ENCODE results near the gene DNAI1. TPM values are rescaled to one million over a fixed set of nuclear protein-coding genes. Genes with fewer than 3 reads are reported as not detected.

Gene DNAI1
- polyA plus RNA-seq, 1 donor (not counting 4 experiments of a cell fraction or from before 2014, with no cell fraction given): 0.08 TPM

- peaks cover 11% of the 10 kb centered on the region for H3K27me3 ChIP-seq (ENCODE audit: control insufficient read depth, extremely low read depth, insufficient read depth, low read length)
- FAIRE-seq: peak; percentile 79
- H3K9me3 ChIP-seq (ENCODE audit: control insufficient read depth, low read depth, low read length): no peaks in the 10 kb centered on the region
- H3K9ac ChIP-seq (ENCODE audit: control insufficient read depth, extremely low read depth, insufficient read depth, low read length): no peak overlapping the region
- H2AFZ ChIP-seq (ENCODE audit: control insufficient read depth, low read length): no peak overlapping the region
- TF ChIP-seq EZH2 (IDR thresholded peaks at IDR 0.05; ENCODE audit: low read length): no peak
- no peaks in the 10 kb centered on the region for H3K79me2 ChIP-seq (ENCODE audit: control insufficient read depth, insufficient read depth, low read length)
- no peak overlapping the region for H3K27ac ChIP-seq (ENCODE audit: control insufficient read depth, insufficient read depth, low read length)
- H4K20me1 ChIP-seq (ENCODE audit: control insufficient read depth, extremely low read depth, insufficient read depth, low read length): peaks cover 4% of the 10 kb centered on the region
- no peak overlapping the region for H3K4me3 ChIP-seq (ENCODE audit: control insufficient read depth in 2 of 3, extremely low read depth in 1 of 3, insufficient read depth in 2 of 3, low read depth in 1 of 3, low read length in 3 of 3)
- H3K4me2 ChIP-seq (ENCODE audit: control insufficient read depth, extremely low read depth, insufficient read depth, low read depth, low read length): peak overlapping the region; percentile 31
- H3K36me3 ChIP-seq (ENCODE audit: control insufficient read depth in 2 of 2, extremely low read depth in 1 of 2, insufficient read depth in 2 of 2, low read length in 2 of 2): no peaks in the 10 kb centered on the region
- DNase-seq (ENCODE audit: low read depth, low spot score): no peak
- dilution Hi-C loops (cut with MboI; ENCODE audit: extremely low pct_ligation_motif_present, low sequenced_read_pairs): no loop called here
- peaks cover 19% of the 10 kb centered on the region for H3K4me1 ChIP-seq (ENCODE audit: control insufficient read depth, extremely low read depth, insufficient read depth, low read length)
- no peaks in the 10 kb centered on the region for H3K9me1 ChIP-seq (ENCODE audit: control insufficient read depth, extremely low read depth, insufficient read depth, low read length)
Measured at GRCh38 chr9:34499076-34499475, 40.5 kb downstream of the DNAI1 start.

DNA sequence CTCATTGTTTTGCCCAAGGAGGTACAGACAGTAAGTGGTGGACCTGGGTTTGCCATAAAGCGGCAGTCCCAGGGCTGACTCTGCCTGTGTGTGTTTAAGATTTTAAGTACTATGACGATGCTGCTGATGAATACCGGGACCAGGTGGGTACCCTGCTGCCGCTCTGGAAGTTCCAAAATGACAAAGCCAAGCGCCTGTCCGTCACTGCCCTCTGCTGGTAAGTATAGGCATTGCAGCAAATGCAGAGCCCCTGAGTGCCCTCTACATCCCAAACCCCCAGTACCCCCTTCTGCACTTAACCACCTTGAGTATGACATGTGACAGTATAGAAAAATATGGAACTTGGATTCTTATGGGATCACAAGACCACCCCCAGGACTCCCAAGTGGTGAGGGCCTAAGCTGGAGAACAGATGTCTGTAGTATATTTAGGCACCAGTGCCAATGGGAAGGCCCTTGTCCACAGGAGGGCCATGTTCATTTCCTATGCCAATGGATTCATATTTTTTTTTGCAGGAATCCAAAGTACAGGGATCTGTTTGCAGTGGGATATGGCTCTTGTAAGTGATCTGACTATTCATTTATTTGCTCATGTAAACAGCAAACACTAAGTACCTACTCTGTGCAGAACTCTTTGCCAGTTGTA lies 42.1 kb downstream of the DNAI1 start:
- peaks cover 18% of the 10 kb centered on the region for H3K27me3 ChIP-seq (ENCODE audit: control insufficient read depth, extremely low read depth, insufficient read depth, low read length)
- peaks cover 2% of the 10 kb centered on the region for H4K20me1 ChIP-seq (ENCODE audit: control insufficient read depth, extremely low read depth, insufficient read depth, low read length)
- H3K4me1 ChIP-seq (ENCODE audit: control insufficient read depth, extremely low read depth, insufficient read depth, low read length): peaks cover 19% of the 10 kb centered on the region
- H3K9me3 ChIP-seq (ENCODE audit: control insufficient read depth, low read depth, low read length): no peaks in the 10 kb centered on the region
- peak; percentile 89 to 98 (median 97) for TF ChIP-seq CTCF (optimal IDR thresholded peaks at IDR 0.05 in 1 of 3, IDR thresholded peaks at IDR 0.05 in 1 of 3, conservative IDR thresholded peaks at IDR 0.05 in 1 of 3; ENCODE audit: extremely low read depth in 1 of 3, insufficient read depth in 2 of 3, low read length in 3 of 3)
- TF ChIP-seq EZH2 (IDR thresholded peaks at IDR 0.05; ENCODE audit: low read length): no peak
- dilution Hi-C loops (cut with MboI; ENCODE audit: extremely low pct_ligation_motif_present, low sequenced_read_pairs): no loop called here
- DNase-seq (ENCODE audit: low read depth, low spot score) (peak; percentile 30), FAIRE-seq (peak; percentile 82)
- H3K9ac ChIP-seq (ENCODE audit: control insufficient read depth, extremely low read depth, insufficient read depth, low read length): no peak overlapping the region
- no peak overlapping the region for H2AFZ ChIP-seq (ENCODE audit: control insufficient read depth, low read length)
- H3K27ac ChIP-seq (ENCODE audit: control insufficient read depth, insufficient read depth, low read length): no peak overlapping the region
- no peak overlapping the region for H3K4me2 ChIP-seq (ENCODE audit: control insufficient read depth, extremely low read depth, insufficient read depth, low read depth, low read length)
- H3K4me3 ChIP-seq (ENCODE audit: control insufficient read depth in 2 of 3, extremely low read depth in 1 of 3, insufficient read depth in 2 of 3, low read depth in 1 of 3, low read length in 3 of 3): no peak overlapping the region
- no peaks in the 10 kb centered on the region for H3K79me2 ChIP-seq (ENCODE audit: control insufficient read depth, insufficient read depth, low read length)
- no peaks in the 10 kb centered on the region for H3K36me3 ChIP-seq (ENCODE audit: control insufficient read depth in 2 of 2, extremely low read depth in 1 of 2, insufficient read depth in 2 of 2, low read length in 2 of 2)
- no peaks in the 10 kb centered on the region for H3K9me1 ChIP-seq (ENCODE audit: control insufficient read depth, extremely low read depth, insufficient read depth, low read length)

DNA sequence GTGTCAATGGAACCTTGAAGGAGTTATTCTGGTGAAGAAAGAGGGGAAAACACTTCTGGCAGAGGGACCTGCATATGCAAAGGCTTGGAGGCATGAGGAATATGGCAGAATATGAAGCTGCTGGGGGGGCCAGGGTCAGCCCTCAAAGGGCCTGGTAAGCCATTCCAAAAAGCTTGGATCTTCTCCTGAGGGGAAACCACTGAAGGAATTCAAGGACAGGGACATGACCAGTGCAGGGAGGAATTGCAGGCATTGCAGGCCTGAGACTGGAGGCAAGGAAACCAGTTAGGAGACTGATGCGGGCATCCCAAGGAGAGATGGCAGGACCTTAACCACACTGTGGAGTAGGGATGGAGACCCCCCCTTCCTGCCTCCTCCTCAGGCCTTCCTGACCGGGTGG lies 42.8 kb downstream of the DNAI1 start:
- Histone ChIP-seq H3K27me3 (ENCODE audit: control insufficient read depth, extremely low read depth, insufficient read depth, low read length) (peaks cover 23% of the 10 kb centered on the region), H2AFZ (ENCODE audit: control insufficient read depth, low read length) (no peak overlapping the region), H3K9ac (ENCODE audit: control insufficient read depth, extremely low read depth, insufficient read depth, low read length) (no peak overlapping the region), H3K4me1 (ENCODE audit: control insufficient read depth, extremely low read depth, insufficient read depth, low read length) (peaks cover 17% of the 10 kb centered on the region), H3K4me3 (ENCODE audit: control insufficient read depth in 2 of 3, extremely low read depth in 1 of 3, insufficient read depth in 2 of 3, low read depth in 1 of 3, low read length in 3 of 3) (no peak overlapping the region), H3K36me3 (ENCODE audit: control insufficient read depth in 2 of 2, extremely low read depth in 1 of 2, insufficient read depth in 2 of 2, low read length in 2 of 2) (no peaks in the 10 kb centered on the region), H3K4me2 (ENCODE audit: control insufficient read depth, extremely low read depth, insufficient read depth, low read depth, low read length) (no peak overlapping the region), H3K9me3 (ENCODE audit: control insufficient read depth, low read depth, low read length) (no peaks in the 10 kb centered on the region), H3K79me2 (ENCODE audit: control insufficient read depth, insufficient read depth, low read length) (no peaks in the 10 kb centered on the region), H4K20me1 (ENCODE audit: control insufficient read depth, extremely low read depth, insufficient read depth, low read length) (peaks cover 2% of the 10 kb centered on the region), H3K27ac (ENCODE audit: control insufficient read depth, insufficient read depth, low read length) (no peak overlapping the region), H3K9me1 (ENCODE audit: control insufficient read depth, extremely low read depth, insufficient read depth, low read length) (no peaks in the 10 kb centered on the region)
- FAIRE-seq: no peak
- dilution Hi-C loops (cut with MboI; ENCODE audit: extremely low pct_ligation_motif_present, low sequenced_read_pairs): no loop called here
- TF ChIP-seq EZH2 (IDR thresholded peaks at IDR 0.05; ENCODE audit: low read length) (no peak), CTCF (optimal IDR thresholded peaks at IDR 0.05 in 1 of 3, IDR thresholded peaks at IDR 0.05 in 1 of 3, conservative IDR thresholded peaks at IDR 0.05 in 1 of 3; ENCODE audit: extremely low read depth in 1 of 3, insufficient read depth in 2 of 3, low read length in 3 of 3) (no peak)
- DNase-seq (ENCODE audit: low read depth, low spot score): no peak
